Right kidney (tissue), 9 donors: ENCODE data around the gene FBXO4.
A peak's percentile ranks its signal among the peaks of the same experiment; 100 is the strongest.

ENCODE experiments used
- DNase-seq: peaks from one replicate; pipeline ENCODE4 v3.0.0-alpha.2; 2016
- long read RNA-seq, 8 donors: transcript quantifications; one replicate each; lab custom pipeline, GENCODE V29; 2026

FBXO4 gene, protein sequence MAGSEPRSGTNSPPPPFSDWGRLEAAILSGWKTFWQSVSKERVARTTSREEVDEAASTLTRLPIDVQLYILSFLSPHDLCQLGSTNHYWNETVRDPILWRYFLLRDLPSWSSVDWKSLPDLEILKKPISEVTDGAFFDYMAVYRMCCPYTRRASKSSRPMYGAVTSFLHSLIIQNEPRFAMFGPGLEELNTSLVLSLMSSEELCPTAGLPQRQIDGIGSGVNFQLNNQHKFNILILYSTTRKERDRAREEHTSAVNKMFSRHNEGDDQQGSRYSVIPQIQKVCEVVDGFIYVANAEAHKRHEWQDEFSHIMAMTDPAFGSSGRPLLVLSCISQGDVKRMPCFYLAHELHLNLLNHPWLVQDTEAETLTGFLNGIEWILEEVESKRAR
- long read RNA-seq, donor 1, transcript FBXO4-201 (7 exons, 1,682 nt): major isoform, 8 of 9 reads
- long read RNA-seq, donor 1, partial matches to known transcripts: 0 of 9 reads
- long read RNA-seq, donor 1, other reads (novel, unspliced or antisense): 0 of 9 reads
- long read RNA-seq, donor 2, partial matches to known transcripts: 0 of 3 reads
- long read RNA-seq, donor 2, other reads (novel, unspliced or antisense): 0 of 3 reads
- long read RNA-seq, donor 3: 0 reads
- long read RNA-seq, donor 4, partial matches to known transcripts: 0 of 3 reads
- long read RNA-seq, donor 4, other reads (novel, unspliced or antisense): 0 of 3 reads
- long read RNA-seq, donor 5, partial matches to known transcripts: 0 of 5 reads
- long read RNA-seq, donor 5, other reads (novel, unspliced or antisense): 0 of 5 reads
- long read RNA-seq, donor 6, partial matches to known transcripts: 0 of 1 reads
- long read RNA-seq, donor 6, other reads (novel, unspliced or antisense): 0 of 1 reads
- long read RNA-seq, donor 7, transcript FBXO4-201 (7 exons, 1,682 nt): major isoform, 5 of 7 reads
- long read RNA-seq, donor 7, partial matches to known transcripts: 0 of 7 reads
- long read RNA-seq, donor 7, other reads (novel, unspliced or antisense): 0 of 7 reads
- long read RNA-seq, donor 8, partial matches to known transcripts: 0 of 6 reads
- long read RNA-seq, donor 8, other reads (novel, unspliced or antisense): 0 of 6 reads

DNA sequence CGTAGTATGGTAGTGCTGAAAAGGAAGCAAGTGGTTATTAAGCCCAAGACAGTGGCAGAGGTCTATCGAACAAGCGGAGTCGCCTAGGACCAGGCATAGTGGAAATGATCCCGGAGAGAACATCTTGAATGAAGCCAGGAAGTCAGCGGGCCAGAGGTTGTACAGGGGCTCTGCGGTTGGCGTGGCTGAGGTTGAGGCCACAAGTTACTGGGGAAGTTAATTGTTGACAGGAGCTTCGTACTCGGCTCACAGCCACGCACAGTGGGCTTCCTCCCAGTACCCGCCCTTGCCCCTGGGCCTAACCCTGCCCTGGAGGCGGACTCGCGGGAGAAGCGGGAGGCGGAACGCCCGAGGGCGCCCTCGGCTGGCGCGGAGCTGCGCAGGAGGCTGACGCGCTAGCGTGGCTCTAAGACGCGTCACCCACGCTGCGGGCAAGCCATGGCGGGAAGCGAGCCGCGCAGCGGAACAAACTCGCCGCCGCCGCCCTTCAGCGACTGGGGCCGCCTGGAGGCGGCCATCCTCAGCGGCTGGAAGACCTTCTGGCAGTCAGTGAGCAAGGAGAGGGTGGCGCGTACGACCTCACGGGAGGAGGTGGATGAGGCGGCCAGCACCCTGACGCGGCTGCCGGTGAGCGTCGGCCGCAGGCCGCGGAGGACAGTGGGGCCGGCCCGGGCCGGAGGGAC, at the start of gene FBXO4:
Gene FBXO4, plus strand, starts transcription at position 410 of the 683 bp plus-strand sequence. Its CDS starts 29 bp downstream, at position 439.
- DNase-seq: peak; percentile 94

DNA sequence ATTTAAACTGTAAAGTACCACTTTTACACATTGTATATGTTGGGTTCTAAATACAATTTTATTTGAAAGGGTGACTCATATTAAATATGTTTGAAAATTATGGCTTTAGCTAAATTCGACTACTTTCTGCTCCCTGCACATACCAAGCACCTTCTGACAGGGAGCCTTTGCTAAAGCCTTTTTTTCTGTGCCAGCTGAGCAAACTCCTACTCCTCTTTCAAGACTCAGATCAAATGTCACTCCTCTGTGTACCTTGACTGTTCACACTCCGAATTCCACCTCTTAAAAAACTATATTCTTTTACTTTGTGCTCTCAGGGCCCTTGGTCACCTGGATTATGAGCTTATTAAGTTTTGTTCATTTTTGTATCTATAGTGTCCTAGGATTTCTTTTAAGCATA, 48.4 kb upstream of the FBXO4 start:
- DNase-seq: no peak

DNA sequence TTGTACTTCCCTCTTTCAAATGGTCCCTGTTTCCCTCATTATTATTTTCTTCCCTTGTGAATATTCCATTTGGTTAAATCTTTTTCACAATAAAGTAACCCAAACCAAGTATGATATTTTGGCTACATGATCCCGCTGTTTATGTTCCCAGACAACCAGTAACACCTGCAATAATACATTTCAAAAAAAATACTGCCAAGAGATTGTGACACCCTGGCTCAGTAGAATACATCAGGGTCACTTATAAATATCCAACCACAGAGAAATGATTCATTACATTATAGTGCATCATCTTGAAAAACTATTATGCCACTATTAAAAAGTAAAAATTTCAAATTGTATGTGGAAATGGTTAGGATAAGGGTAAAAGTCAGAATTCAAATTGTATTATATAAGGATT, 47.7 kb upstream of the FBXO4 start:
- DNase-seq: no peak

DNA sequence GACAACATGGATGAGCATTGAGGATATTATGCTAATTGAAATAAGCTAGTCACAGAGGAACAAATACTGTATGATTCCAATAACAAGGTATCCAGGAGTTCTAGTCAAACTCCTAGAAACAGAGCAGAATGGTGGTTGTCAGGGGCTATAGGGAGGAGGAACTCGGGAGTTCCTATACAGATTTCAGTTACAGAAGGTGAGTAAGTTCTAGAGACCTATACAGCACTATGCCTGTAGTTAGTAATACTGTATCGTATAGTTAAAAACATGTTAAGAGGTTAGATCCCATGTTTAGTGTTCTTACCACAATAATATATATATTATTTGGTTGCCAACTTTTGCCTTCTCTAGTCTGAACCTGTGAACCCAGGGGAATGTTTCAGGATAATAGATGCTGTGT, 46.9 kb upstream of the FBXO4 start:
- DNase-seq: no peak

DNA sequence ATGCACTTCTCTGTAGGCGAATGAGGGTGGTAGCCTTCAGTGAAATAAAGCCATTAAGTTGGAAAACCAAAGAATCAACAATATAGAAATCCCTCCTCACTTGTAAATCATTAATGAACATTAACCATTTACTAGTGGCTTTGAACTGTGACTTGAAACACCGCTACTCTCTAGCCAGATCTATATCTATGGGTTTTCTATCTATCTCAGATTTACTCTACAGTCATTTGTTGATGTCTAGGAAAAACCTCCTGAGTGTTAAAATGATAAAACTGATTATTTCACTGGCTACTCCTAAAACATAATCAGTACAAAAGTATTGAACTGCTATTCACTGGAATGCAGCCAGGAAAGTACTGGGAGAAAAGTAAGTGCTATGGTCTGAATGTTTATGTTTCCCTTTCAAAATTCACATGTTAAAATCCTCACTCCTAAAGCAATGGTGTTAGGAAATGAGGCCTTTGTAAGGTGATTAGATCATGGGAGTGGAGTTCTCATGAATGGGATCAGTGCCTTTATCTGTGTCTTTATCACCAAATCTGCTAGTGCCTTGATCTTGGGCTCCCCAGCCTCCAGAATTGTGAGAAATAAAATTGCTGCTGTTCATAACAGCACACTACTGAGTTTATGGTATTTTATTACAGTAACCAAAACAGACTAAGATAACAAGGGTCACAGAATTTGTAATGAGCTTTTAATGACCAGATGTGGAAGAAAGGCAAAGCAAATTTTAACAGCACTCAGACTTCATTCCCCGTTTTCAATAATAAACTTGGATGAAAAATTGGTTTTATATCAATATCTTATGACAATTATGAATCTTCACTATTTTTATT, 46.2 kb upstream of the FBXO4 start:
- peak; percentile 18 for DNase-seq

DNA sequence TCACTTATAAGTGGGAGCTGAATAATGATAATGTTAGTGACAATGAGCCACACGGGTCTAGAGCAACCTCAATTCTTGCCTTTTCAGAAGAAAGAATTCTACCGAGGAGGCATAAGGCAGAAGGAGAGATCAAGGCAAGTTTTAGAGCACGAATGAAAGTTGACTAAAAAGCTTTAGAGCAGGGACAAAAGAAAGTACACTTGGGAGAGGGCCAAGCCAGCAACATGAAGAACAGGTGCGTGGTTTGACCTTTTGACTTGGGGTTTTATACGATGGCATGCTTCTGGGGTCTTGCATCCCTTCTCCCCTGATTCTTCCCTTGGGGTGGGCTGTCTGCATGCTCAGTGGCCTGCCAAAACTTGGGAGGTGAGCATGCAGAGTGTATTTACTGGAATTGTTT, 42.3 kb upstream of the FBXO4 start:
- DNase-seq: no peak

DNA sequence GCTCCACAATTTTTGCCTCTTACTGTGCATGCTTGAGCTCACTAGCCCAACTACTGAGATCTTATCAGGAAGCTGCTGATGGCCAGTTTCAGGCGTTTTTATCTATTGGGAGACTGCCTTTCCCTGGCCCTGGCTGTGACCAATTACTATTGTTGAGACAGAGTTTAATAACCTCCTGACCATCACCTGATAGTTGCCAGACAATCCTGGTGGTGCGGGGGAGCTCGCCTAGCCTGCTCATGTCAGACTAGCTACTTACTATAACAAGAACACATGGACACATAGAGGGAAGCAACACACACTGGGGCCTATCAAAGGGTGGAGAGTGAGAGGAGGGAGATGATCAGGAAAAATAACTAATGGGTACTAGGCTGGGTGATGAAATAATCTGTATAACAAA, 41.8 kb upstream of the FBXO4 start:
- no peak for DNase-seq

DNA sequence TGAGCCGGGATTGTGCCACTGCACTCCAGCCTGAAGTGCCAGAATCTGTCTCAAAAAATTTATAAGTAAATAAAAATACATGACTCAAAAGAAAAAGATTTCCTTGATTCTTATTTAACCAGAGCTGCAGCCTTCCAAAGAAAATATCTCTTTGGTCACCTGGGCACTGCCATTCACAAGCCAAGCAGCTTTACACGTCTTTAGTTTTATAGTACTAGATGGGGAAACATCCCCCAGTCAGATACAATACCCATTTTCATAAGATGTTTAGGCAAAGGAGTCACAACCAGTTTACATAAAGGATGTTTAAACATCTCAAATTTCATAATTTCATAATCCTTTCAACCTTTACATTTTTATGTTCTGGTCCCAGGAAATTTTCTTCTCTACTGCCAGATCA, 41.1 kb upstream of the FBXO4 start:
- no peak for DNase-seq

DNA sequence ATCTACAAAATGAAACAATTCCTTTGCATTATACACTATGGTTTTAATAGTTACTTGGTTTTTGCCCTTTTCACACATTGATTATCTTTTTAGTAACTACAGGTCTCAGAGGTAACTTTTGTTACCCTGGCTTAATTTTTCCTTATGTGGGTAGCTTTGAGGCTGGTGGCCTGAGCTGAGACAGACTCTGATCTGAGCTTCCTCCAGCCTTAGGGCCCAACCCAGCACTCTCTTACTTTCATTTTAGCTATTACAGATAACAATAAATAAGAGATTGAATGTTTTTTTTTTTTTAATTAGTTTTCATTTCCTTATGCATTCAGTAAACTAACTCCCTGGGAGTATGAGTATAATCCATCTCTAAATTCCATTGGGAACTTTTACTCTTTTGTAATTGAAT, 39.8 kb upstream of the FBXO4 start:
- DNase-seq: no peak

DNA sequence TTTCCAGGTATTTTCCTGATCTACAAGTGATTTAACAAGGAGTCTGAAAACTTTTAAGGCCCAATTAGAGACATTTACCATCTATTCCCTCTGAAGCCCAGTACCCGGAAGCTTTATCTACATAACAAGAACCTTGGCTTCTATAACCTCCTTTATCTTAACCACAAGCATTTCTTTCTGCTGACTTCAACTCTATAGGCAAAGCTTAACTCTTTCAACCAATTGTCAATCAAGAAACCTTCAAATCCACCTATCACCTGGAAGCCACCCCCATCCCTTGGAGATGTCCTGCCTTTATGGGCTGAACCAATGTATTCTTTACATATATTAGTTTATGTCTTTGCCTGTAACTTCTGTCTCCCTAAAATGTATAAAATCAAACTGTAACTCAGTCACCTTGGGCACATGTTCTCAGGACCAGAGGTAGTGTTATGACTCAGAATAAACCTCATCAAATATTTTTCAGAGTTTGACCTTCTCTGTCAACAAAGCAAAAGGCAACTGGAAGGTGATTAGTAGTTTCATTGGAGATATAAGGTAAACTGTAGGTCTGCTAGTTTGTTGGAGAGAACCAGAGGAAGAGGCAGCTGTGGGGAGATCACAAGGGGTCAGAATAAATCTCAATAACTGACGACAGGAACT, 33.9 kb upstream of the FBXO4 start:
- no peak for DNase-seq

DNA sequence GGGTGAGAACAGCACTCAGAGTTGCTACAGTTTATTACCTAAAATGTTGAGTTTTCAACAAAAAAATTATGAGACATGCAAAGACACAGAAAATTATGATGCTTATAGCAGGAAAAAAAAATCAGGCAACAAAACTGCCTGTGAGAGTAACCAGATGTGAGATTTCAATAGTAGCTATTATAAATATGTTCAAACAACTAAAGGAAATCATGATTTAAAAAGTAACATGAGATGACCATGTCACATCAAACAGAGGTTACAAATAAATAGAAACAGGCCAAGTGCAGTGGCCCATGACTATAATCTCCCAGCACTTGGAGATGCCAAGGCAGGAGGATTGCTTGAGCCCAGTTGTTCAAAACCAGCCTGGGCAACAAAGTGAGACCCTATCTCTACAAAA, 33.0 kb upstream of the FBXO4 start:
- no peak for DNase-seq

DNA sequence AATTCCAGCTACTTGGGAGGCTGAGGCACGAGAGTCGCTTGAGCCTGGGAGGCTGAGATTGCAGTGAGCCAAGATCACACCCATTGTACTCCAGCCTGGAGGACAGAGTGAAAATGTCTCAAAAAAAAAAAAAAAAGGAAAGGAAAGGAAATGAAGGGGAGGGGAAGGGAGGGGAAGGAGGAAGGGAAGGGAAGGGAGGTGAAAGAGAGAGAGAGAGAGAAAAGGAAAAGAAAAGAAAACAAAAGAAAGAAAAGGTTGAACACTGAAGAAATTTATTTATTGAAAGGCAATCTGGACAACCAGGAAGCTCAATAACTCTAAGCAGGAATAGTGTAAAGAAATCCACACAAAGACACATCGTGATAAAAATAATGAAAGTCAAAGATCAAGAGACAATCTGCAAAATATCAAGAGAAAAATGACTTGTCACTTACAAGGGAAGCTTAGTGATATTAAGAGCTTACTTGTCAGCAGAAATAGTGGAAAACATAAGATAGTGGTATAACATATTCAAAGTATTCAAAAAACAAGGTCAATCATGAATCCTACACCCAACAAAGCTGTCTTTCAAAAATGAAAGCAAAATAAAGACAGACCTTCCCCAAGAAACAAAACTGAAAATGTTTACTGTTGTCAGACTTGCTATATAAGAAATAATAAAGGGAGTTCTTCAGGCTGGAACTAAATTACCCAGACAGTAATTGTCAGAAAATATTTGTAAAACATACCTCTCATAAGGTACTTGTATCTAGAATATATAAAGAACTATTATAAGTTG, 31.8 kb upstream of the FBXO4 start:
- DNase-seq: no peak

DNA sequence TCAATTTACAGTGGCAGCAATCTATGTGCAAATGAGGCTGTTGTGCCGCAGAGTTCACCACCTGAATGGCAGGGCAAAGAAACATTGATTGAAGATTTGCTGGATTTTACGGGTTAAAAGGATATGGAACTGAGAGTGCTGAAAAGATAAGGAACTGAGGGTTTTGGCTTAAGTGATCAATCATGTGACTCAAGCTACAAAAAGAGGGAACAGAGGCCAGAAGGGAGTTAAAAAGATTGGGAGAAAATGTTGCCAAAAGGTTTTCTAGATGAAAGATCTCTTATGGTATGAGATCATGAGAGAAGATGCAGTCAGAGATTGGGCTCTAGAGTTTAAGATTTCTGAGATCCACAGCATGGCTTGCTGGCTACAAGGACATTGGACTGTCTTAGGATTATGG, 28.9 kb upstream of the FBXO4 start:
- no peak for DNase-seq

DNA sequence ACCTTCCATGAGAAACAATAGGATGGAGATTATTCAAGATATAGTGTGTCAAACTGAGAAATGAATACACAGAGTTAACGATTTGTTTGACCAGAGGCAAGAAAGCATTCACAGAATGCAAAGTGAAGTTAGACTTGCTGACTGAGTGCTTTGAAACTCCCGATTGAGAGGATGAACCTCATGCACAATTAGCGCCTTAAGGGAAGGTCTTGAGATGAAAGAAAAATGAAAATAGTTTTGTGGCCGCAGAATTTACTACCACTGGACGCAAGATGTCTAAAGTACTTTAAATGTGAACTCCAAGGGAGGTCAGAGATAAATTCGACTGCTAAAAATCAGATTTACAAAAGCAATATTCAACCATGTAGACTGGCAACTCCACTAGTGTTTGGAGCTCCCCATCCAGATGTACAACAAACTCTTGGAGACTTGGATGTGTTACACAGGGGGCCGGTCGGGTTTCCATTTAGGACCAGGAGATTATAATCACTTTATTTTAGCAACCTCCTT, 21.6 kb upstream of the FBXO4 start:
- no peak for DNase-seq

DNA sequence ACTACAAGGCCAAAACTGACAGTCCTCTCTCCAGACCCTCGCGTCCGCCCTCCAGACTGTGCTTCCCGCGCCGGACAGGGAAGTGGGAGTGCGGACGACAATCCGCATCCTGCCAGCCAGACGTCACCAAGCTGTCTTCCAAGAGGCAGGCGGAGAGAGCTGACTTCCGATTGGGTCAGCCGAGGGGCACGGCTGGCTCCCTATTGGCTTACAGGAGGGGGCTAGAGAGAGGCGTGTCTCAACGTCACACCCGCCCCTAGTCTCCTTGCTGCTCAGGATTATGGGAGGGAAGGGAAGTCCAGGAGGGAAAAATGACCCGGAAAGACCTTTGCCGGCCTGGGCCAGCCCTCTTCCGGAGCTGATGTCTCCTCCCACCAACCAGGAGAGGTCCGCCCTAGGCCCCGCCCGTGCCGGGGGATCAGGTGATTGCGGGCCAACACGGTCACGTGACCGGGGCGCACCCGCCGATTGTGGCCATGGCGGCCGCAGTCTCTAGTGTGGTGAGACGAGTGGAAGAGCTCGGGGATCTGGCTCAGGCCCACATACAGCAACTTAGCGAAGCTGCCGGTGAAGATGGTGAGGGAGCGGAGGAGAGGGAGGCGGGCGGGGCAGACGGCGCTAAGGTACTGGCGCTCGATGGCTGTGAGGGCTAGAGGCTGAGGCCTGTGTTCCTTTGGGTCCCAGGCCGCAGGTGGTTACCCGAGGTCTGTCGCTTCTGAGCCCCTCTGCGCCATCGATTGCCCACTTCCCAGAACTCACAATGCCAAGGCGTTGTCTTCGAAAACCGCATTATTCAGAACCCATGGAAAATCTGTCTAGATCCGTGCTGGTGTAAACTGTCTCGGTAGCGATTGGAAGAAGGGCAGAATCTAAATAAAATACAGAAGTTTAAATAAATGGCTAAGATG, 20.9 kb upstream of the FBXO4 start, which contains the start of gene RIMOC1:
Gene RIMOC1, plus strand, starts transcription at position 453 of the 908 bp plus-strand sequence. Its CDS starts 24 bp downstream, at position 477.
- peak; percentile 97 for DNase-seq

DNA sequence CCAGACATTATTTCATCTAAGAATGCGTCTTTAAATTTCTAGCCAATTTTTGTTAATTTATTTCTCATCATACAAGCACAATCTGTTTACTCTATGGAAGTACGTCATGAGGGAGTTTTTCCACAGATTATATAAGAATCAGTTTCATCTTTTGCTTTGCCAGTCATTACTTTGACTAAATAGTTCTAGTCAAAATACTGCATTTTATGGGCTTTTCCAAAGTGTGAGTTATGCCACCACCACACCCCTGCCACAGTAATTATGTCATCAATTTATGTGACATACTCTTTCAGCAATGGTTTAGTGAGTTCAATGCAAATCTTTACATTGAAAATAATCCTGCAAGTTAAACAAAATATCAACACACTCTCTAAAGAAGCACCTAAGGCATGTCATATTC, 18.9 kb upstream of the FBXO4 start:
- DNase-seq: no peak

DNA sequence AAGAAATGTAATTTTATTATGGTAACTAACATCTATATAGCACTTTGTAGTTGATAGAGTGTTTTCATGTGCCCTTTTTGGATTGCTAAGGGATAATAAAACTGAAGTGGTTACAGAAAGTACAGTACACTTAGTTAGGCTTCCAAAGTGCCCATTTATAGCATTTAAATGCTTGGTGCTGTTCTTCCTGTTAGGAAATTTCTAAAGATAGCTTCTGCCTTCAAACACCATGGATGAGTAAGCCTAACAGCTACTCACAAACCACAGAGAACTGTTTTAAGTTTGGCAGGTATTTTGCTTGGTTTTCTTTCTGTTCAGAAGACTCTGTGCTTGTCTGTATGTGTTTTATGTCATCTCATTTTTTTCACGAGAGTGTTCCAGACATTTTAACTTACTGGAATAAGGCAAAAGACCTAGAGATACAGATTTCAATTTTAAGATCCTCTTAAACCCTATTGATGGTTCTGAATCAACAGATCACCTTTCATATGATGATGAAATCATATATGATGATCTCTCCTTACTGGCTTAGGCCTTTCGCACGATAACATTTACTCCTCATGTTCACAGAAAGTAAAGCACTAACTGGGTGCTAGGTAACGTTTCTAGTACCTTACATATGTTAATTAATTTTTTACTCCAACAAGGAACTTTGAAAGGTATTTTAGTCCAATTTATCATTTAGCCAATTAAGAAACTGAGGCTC, 16.6 kb upstream of the FBXO4 start:
- DNase-seq: no peak

DNA sequence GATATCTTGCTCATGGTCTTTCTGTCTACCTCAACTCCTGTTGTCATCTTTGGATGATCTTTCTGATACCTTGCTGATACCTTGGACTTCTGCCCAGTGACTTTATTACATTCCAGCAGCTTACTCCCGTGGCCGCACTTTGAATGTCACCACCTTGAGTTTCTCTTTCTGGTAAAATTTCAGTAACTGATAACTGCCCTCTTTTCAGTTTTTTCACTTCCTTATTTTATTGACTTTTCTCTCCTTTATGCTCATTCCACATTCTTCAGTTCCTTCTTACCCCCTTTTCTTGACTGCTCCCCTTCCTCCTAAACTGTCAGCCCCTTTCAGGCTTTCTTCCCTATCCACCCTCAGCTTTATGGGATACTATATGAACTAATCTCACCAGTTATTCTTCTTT, 7.0 kb upstream of the FBXO4 start:
- no peak for DNase-seq
